Erythroblast (primary cell): ENCODE measurements around the gene DTD1.

Experiments used
- GATA1 ChIP-seq: IDR thresholded peaks from 2 replicates; pipeline ENCODE4 v1.6.1; 2011; ENCODE audit warnings: low read depth, mild to moderate bottlenecking, control low read depth, low read length, moderate library complexity
- POLR2A ChIP-seq: IDR thresholded peaks from 2 replicates; pipeline ENCODE4 v1.6.1; 2011; ENCODE audit warnings: mild to moderate bottlenecking, low read length

GRCh38 chr20:18672834-18673233, 85.0 kb downstream of the DTD1 start:
- no peak for TF ChIP-seq POLR2A
- TF ChIP-seq GATA1 = no peak
